GM18951 (cell line): ENCODE measurements around the gene MAGOH.
A peak's percentile ranks its signal among the peaks of the same experiment; 100 is the strongest.
"Not testable (repeated sequence)": the region's sequence is repeated elsewhere in the genome, so short reads cannot be mapped to it uniquely, and the experiment has no call there.

Source experiments
- POLR2A ChIP-seq: IDR thresholded peaks from 4 replicates; pipeline ENCODE4 v1.6.1; 2011; ENCODE audit warnings: mild to moderate bottlenecking; ENCODE audit not compliant: insufficient read length, insufficient read depth; ENCODE audit errors: extremely low read depth
- in situ Hi-C: fragments of 300-500 bp; cut with MboI; formaldehyde crosslinking; loops from one replicate; pipeline ENCODE4 v1.12.0; 2022; ENCODE audit warnings: low sequenced_read_pairs, mixed read lengths, inconsistent platforms; ENCODE audit not compliant: unreplicated experiment

Gene MAGOH

DNA sequence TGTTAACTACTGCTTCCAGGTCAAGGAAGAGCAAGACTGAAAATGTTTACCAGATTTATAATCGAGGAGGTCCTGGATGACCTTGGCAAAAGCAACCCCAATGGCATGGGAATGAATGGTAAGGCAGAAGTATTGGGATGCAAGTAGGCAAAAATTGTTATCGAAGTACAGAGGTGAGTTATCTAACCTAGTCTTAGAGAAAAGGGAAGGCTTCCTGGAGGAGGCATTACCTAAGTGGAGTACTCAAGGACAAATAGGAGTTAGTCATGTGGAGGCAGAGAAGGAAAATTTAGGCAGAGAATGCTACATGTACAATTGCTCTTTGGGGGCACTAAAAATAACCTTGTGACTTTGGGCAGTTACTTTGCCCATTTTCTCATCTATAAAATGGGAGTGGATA, 3.5 kb upstream of the MAGOH start:
- in situ Hi-C loops: no loop called here
- TF ChIP-seq POLR2A: no peak

DNA sequence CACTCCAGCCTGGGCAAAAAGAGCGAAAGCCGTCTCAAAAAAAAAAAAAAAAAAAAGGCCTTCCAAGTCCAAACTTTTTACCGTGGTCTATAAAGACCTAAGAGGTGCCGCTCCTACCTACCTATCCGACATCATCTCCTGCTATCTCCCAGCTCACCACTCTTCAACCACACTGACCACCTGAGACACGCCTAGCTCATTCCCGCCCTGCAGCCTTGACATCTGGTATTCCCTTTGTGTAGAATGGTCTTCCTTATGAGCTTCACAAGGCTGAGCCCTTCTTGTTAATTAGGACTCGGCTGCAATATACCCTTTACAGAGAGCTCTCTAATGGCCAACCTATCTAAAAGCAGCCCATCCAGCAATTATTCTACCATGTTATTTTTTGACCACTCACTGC, 680 bp downstream of the MAGOH start:
- no peak for TF ChIP-seq POLR2A
- in situ Hi-C loops: no loop called here

- in situ Hi-C loops: no loop called here
- no peak for TF ChIP-seq POLR2A
Observed at GRCh38 chr1:53220962-53221286, 17.4 kb downstream of the MAGOH start.

GRCh38 chr1:53220171-53220961, 18.0 kb downstream of the MAGOH start, which contains the start of gene CZIB:
TSS of gene CZIB (minus strand) at chr1:53220634. CDS start at chr1:53220575, 59 bp downstream.
- in situ Hi-C loops: no loop called here
- peak; percentile 98 for TF ChIP-seq POLR2A

DNA sequence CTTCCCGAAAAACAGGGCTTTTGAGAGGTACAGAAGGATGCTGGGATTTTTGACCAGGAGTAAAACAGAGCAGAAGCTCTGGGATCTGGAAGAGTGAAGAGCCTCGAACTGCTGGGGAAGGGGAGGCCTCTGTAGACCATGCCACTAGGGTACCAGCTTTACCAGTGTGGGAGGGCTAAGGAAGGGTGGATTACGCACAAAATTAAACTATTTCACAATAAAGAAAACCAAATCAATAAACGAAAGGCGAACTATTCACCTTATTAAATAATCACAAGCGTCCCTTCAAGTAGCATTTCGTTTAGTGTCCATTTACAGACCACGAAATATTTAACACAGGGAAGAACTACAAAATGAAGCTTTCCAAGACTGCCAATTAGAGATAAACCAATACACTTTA, 18.6 kb downstream of the MAGOH start:
- in situ Hi-C loops: no loop called here
- no peak for TF ChIP-seq POLR2A

DNA sequence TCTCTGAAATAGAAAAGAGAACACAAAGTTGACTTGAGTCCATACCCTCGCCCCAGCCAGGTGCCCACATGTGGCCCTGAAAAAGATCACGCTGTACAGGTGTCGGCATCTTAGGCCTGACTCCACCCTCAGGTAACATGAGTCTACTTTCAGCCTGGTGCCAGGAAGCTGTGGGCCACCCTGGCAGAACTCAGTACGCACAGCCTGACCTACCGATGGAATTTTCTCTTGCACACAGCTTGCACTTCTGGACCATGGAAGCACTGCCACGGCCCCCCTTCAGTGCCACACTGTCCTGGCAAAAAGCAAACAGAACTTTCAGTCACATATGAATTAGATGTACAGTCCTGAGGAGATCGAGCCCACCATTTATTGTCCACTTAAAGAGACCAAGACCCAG, 20.1 kb downstream of the MAGOH start:
- in situ Hi-C loops: no loop called here
- TF ChIP-seq POLR2A: no peak

- in situ Hi-C loops: no loop called here
- no peak for TF ChIP-seq POLR2A
Observed at GRCh38 chr1:53214376-53214940, 23.9 kb downstream of the MAGOH start.

- no peak for TF ChIP-seq POLR2A
- in situ Hi-C loops: no loop called here
Observed at GRCh38 chr1:53210954-53211353, 27.4 kb downstream of the MAGOH start.

GRCh38 chr1:53210352-53210751, 28.0 kb downstream of the MAGOH start:
- no peak for TF ChIP-seq POLR2A
- in situ Hi-C loops: no loop called here

DNA sequence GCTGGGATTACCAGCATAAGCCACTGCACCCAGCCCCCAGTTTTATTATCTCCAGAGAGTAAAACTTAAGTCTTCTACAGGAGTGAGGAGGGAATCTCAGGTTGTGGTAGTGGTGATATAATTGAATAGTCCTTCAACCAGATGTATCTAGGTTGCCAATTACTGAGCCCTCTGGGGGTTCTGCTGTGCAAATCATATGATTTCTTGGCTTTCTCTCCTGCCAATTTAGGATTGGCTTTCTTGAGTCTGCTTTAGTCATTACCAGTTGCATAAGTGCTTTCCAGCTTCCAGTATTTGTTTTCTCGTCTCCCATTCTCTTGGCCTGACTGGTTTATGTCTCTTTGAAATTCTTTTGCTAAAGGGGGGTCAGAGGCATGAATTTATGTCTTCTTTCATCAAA, 30.6 kb downstream of the MAGOH start:
- no peak for TF ChIP-seq POLR2A
- in situ Hi-C loops: no loop called here

- in situ Hi-C loops: no loop called here
- no peak for TF ChIP-seq POLR2A
Observed at GRCh38 chr1:53206735-53207379, 31.5 kb downstream of the MAGOH start.

- in situ Hi-C loops: not testable (repeated sequence)
Observed at GRCh38 chr1:53206083-53206685, 32.1 kb downstream of the MAGOH start.

DNA sequence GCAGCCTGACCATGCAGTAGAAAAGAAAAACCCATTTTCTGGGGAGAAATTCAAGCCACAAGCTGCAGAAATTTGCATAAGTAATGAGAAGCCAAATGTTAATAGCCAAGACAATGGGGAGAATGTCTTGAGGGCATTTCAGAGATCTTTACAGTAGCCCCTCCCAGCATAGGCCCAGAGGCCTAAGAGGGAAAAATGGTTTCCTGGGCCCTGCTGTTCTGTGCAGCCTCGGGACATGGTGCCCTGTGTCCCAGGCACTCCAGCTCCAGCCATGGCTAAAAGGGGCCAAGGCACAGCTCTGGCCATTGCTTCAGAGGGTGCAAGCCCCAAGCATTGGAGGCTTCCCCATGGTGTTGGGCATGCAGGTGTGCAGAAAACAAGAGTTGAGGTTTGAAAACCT, 32.8 kb downstream of the MAGOH start:
- in situ Hi-C loops: not testable (repeated sequence)

- in situ Hi-C loops: no loop called here
- no peak for TF ChIP-seq POLR2A
Observed at GRCh38 chr1:53203466-53203865, 34.9 kb downstream of the MAGOH start.
